DMS79 (cell line): ENCODE data around the gene PDAP1.
"Not testable (repeated sequence)": the region's sequence is repeated elsewhere in the genome, so short reads cannot be mapped to it uniquely, and the experiment has no call there.

ENCODE experiments used
- DNase-seq: peaks from one replicate; lab custom pipeline; 2025; lab: John Stamatoyannopoulos, UW

The PDAP1 gene

DNA sequence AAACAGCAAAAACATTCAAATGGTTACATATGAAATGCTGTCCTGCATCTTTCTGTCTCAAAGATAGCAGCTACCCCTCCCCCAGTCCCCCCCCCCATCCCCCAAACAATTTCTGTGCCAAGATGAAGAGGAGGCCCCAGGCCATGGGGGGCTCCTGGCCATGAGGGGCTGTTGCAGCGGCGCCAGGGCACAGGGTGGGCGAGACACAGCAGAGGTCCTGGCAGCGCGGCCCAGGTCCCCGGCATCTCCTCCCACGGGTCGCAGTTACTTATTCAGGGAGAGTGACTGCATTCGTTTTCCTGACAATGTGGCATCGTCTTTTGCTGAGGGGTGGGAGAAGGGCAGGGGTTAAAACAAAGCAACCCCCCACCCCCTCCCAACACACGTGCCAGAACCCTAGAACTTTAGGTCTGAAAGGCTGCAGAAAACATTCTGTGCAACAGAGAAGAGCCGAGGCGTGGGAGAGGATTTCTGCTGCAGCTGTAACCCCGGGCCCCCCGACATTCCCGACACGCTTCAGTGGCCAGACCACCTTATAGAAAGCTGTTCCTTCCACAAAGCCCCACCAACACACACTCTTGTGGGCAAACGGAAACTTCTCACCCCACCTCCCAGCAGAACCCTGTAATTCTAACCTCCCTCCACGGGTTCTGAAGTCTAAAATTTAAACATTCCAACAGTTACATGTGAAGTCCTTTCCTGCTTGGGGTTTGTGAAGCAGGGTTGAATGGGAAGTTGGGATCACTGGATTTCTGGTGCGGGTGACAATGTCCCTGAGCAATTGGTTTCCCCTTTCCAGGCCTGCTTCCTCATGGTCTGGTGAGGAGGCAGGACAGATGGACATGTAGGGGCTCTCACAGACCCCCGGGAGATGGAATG is 11.7 kb downstream of the PDAP1 start:
- no peak for DNase-seq

GRCh38 chr7:99395616-99396327 is 12.6 kb downstream of the PDAP1 start:
- DNase-seq, result no peak

- DNase-seq, result no peak
These were observed 14.3 kb downstream of the PDAP1 start for GRCh38 chr7:99394188-99394502.

- peak; percentile 79 for DNase-seq
These were observed 14.8 kb downstream of the PDAP1 start for GRCh38 chr7:99393355-99394187.

GRCh38 chr7:99392659-99393354 is 15.6 kb downstream of the PDAP1 start:
- peak; percentile 81 for DNase-seq

GRCh38 chr7:99392046-99392445 is 16.4 kb downstream of the PDAP1 start:
- DNase-seq, result no peak

GRCh38 chr7:99390941-99391602 is 17.3 kb downstream of the PDAP1 start:
- DNase-seq, result no peak

DNA sequence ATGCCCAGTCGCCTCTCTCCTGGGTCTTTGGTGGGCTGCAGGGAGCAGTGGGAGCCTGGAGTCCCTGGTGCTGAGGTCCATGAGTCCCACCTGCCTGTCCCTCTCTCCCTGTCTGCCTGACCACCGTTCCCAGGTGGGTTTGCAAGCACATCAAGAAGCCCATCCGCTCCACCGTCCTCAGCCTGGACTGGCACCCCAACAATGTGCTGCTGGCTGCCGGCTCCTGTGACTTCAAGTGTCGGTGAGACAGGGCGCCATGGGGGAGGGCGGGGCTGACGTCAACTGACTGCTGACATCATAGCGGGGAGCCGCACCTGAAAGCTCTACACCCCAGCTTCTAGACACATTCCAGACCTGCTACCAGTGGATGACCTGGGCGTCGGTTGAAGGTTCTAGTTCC is 18.6 kb downstream of the PDAP1 start:
- DNase-seq, result no peak

GRCh38 chr7:99387912-99388311 is 20.5 kb downstream of the PDAP1 start:
- no peak for DNase-seq

DNA sequence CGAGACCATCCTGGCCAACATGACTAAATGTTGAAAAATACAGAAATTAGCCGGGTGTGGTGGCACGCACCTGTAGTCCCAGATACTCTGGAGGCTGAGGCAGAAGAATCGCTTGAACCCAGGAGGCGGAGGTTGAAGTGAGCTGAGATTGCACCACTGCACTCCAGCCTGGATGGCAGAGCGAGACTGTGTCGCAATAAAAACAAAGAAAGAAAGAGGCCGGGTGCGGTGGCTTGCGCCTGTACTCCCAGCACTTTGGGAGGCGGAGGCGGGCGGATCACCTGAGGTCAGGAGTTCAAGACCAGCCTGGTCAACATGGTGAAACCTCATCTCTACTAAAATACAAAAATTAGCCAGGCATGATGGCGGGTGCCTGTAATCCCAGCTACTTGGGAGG is 21.2 kb downstream of the PDAP1 start:
- not testable (repeated sequence) for DNase-seq

DNA sequence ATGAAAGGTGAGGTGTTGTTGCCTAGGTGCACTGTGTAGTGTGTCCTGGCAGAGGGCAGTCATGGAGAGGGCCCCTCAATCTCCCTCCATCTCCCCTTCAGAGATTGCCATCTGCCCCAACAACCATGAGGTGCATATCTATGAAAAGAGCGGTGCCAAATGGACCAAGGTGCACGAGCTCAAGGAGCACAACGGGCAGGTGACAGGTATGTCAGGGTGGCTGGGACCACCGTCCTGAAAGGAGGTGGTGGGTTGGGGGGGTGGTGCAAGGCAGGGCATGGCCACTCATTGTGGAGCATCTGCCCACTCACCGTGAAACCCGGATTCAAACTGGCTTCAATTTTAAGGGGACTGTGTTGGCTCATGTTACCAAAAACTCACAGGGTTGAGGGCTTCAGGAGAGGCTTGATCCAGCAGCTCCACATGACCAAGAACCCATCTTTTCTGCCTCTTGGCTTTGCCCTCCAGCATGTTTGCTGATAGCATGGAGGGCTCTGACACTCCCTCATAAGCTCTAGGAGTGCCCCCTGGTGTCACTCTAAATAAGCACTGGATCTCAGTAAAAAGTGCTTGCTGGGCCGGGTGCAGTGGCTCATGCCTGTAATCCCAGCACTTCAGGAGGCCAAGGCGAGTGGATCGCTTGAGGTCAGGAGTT is 21.7 kb downstream of the PDAP1 start:
- DNase-seq, result no peak

DNA sequence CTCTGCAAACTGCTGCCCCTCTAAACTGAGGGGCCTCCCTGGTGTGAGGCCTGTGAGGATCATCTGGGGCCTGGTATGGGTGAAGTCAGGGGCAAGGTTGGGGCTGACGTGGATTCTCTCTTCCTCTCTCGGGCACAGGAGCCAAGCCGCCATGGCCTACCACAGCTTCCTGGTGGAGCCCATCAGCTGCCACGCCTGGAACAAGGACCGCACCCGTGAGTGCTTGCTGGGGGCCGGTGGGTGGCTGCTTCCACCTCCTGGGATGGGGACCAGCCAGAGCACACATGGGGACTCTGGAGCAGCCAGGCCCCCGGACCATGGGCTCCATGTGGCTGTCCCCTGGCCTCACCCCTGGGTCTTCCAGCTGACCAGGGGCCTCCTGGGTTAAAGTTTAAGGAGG is 22.8 kb downstream of the PDAP1 start:
- DNase-seq, result no peak

DNA sequence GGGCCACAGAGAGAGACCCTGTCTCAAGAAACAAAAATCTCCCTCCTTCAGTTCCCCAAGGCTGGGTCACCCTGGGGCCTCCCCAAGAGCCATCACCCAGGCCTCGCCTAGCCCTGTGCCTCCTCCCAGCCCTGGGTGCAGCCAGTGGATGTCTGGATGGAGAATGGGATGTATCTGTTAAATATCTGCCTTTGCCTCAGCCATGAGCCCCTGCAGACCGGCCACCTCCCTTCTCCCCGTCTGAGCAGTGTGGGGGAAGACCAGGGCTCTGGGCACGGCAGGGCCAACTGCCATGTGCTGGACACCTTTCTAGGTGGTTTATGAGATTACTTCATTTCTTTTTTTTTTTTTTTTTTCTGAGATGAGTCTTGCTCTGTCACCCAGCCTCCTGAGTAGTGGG is 23.9 kb downstream of the PDAP1 start:
- no peak for DNase-seq

DNA sequence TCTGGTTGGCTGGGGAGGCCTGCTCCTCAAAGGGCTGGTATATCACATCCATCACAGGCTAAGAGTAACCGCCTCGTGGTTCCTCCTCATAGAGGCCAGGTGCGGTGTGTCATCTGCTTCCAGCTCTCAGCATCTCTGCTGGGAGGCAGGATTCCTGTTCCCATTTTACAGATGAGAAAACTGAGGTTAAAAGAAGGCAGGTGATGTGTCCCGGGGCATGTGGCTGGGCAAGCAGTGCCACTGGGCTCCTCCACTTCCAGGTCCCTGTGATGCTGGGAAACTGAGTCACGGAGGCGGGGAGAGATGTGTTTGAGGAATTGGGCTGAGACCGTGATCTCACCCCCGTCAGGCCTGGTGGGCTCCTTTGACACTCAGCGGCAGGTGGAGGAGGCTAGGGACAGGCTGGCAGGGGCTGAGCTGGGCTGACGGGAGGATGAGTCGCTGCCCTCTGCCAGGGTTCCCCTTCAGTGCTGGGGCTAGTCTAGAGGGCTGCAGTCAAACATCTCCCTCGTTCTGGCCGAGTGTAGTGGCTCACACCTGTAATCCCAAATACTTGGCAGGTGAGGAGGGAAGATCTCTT is 24.5 kb downstream of the PDAP1 start:
- no peak for DNase-seq

DNA sequence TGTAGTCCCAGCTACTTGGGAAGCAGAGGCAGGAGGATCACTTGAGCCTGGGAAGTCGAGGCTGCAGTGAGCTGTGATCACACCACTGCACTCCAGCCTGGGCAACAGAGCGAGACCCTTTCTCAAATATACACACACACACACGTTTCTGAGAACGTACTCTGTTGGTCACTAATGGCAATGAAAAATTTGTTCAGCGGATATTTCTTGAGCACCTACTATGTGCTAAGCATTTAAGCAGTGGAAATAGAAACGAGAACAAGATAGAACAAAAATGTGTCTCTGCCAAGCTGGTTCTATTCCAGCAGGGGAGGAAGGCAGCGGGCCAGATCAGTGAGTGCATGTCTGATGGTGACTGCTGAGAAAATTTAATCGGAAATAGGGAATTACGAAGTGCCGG is 25.2 kb downstream of the PDAP1 start:
- DNase-seq, result no peak

GRCh38 chr7:99381664-99382075 is 26.7 kb downstream of the PDAP1 start:
- no peak for DNase-seq

GRCh38 chr7:99380823-99381663 is 27.4 kb downstream of the PDAP1 start:
- no peak for DNase-seq

GRCh38 chr7:99380032-99380822 is 28.2 kb downstream of the PDAP1 start:
- no peak for DNase-seq

GRCh38 chr7:99379693-99380031 is 28.7 kb downstream of the PDAP1 start:
- DNase-seq, result not testable (repeated sequence)
